Neuronal stem cell (in vitro differentiated cells): Measurements from ENCODE around the gene CHN2.

Experiments
- DNase-seq: peaks from one replicate; pipeline ENCODE4 v3.0.0-alpha.2; 2013; ENCODE audit warnings: low spot score
- H2AFZ ChIP-seq: one replicate; pipeline ENCODE4 v1.6.1; 2013; ENCODE audit warnings: mild to moderate bottlenecking, low read length, inconsistent platforms
- H2AK5ac ChIP-seq: 2 replicates; pipeline ENCODE4 v1.6.1; 2013; ENCODE audit warnings: low read depth, mild to moderate bottlenecking, inconsistent platforms, low read length, moderate library complexity, mixed read lengths
- H2BK120ac ChIP-seq: 2 replicates; pipeline ENCODE4 v1.6.1; 2013; ENCODE audit warnings: low read depth, mild to moderate bottlenecking, inconsistent platforms, low read length, moderate library complexity, mixed read lengths
- H2BK12ac ChIP-seq: one replicate; pipeline ENCODE4 v1.6.1; 2013; ENCODE audit warnings: low read length, inconsistent platforms
- H2BK15ac ChIP-seq: 2 replicates; pipeline ENCODE4 v1.6.1; 2013; ENCODE audit warnings: mild to moderate bottlenecking, low read length, inconsistent platforms, mixed read lengths
- H2BK5ac ChIP-seq: one replicate; pipeline ENCODE4 v1.6.1; 2013; ENCODE audit warnings: inconsistent platforms, mild to moderate bottlenecking, low read length, moderate library complexity
- H3K14ac ChIP-seq: one replicate; pipeline ENCODE4 v1.6.1; 2013; ENCODE audit warnings: low read length, inconsistent platforms
- H3K18ac ChIP-seq: 2 replicates; pipeline ENCODE4 v1.6.1; 2013; ENCODE audit warnings: low read length, inconsistent platforms
- H3K23ac ChIP-seq: 2 replicates; pipeline ENCODE4 v1.6.1; 2013; ENCODE audit warnings: low read depth, mild to moderate bottlenecking, mixed read lengths, low read length, inconsistent platforms; ENCODE audit not compliant: poor library complexity
- H3K27ac ChIP-seq: replicated peaks from 3 replicates; pipeline ENCODE4 v1.5.1; 2013; ENCODE audit warnings: low read length, inconsistent platforms
- H3K27me3 ChIP-seq, 3 experiments: 2 replicates each; pipeline ENCODE4 v1.6.1; 2013; ENCODE audit warnings: low read length in 3 of 3, mild to moderate bottlenecking in 2 of 3, inconsistent platforms in 1 of 3, low read depth in 1 of 3, mixed read lengths in 1 of 3, moderate library complexity in 1 of 3; ENCODE audit not compliant: control insufficient read depth in 3 of 3, insufficient read depth in 3 of 3
- H3K36me3 ChIP-seq, 2 donors: replicated peaks in 1 of 2; 2 replicates each; pipeline ENCODE4 v1.6.1; 2013; ENCODE audit warnings: low read length in 2 of 2; ENCODE audit not compliant: control insufficient read depth in 2 of 2, insufficient read depth in 2 of 2
- H3K4ac ChIP-seq: 2 replicates; pipeline ENCODE4 v1.6.1; 2013; ENCODE audit warnings: inconsistent platforms, mild to moderate bottlenecking, low read length, moderate library complexity
- H3K4me1 ChIP-seq, 2 donors: 1 replicate in 1 of 2; 2 replicates in 1 of 2; pipeline ENCODE4 v1.6.1; 2013; ENCODE audit warnings: low read length in 2 of 2, low read depth in 1 of 2; ENCODE audit not compliant: control insufficient read depth in 2 of 2, insufficient read depth in 1 of 2
- H3K4me2 ChIP-seq: one replicate; pipeline ENCODE4 v1.6.1; 2013; ENCODE audit warnings: mild to moderate bottlenecking, low read length, inconsistent platforms; ENCODE audit not compliant: insufficient read depth, poor library complexity, severe bottlenecking
- H3K4me3 ChIP-seq, 2 donors: 2 replicates each; pipeline ENCODE4 v1.5.1; 2013; ENCODE audit warnings: low read length in 2 of 2, mild to moderate bottlenecking in 2 of 2, inconsistent platforms in 1 of 2, moderate library complexity in 1 of 2
- H3K79me1 ChIP-seq: one replicate; pipeline ENCODE4 v1.6.1; 2013; ENCODE audit warnings: low read depth, mild to moderate bottlenecking, inconsistent platforms, low read length, moderate library complexity
- H3K9ac ChIP-seq: one replicate; pipeline ENCODE4 v1.6.1; 2013; ENCODE audit warnings: mild to moderate bottlenecking, low read depth, low read length, inconsistent platforms; ENCODE audit not compliant: poor library complexity
- H3K9me3 ChIP-seq, 2 donors: replicated peaks in 1 of 2; 2 replicates each; pipeline versions ENCODE3 to v1.6.1; 2013; ENCODE audit warnings: low read length in 2 of 2, mild to moderate bottlenecking in 2 of 2, inconsistent platforms in 1 of 2, low read depth in 1 of 2, mixed read lengths in 1 of 2, moderate library complexity in 1 of 2; ENCODE audit not compliant: control insufficient read depth in 2 of 2, insufficient read depth in 1 of 2
- H4K8ac ChIP-seq: one replicate; pipeline ENCODE4 v1.6.1; 2013; ENCODE audit warnings: low read depth, mild to moderate bottlenecking, inconsistent platforms, low read length, moderate library complexity
- H4K91ac ChIP-seq: one replicate; pipeline ENCODE4 v1.6.1; 2013; ENCODE audit warnings: low read length, low read depth, mild to moderate bottlenecking, inconsistent platforms; ENCODE audit not compliant: poor library complexity
- WGBS, 2 donors: extraction: QIAGEN DNeasy Blood & Tissue Kit; methylation state at CpG; one replicate each; pipeline ENCODE4 v1.1.7; 2013; ENCODE audit warnings: missing lambda C conversion rate in 2 of 2, mixed read lengths in 1 of 2; ENCODE audit not compliant: insufficient read length in 2 of 2, insufficient replicate concordance in 1 of 2; ENCODE audit errors: extremely low coverage in 2 of 2; 5-methylcytosine and 5-hydroxymethylcytosine counted together

The CHN2 gene

DNA sequence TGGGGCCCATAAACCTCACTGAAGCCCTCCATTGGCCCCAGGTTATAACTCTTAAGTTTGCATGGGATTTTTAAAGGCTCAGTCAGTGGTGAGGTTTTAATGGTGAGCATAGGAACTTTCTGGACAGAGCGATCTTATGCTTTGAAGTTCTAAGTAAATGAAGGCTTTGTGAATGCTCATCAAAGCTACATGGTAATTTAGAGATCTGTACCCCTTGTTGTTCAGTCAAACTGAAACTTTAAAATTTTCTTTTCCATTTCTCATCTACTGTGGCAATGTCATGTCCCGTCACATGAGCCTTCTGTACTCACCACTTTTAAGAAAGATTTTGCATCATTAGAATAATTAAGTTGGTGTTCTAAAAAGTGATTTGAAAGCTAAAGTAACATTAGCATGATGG is 39.9 kb downstream of the CHN2 start:
- WGBS, 2 donors = no CpG with 5 or more reads among the region's 2 CpGs
- H3K18ac ChIP-seq = no peak overlapping the region
- H2BK12ac ChIP-seq = no peak overlapping the region
- peaks cover 2 to 9% of the 10 kb centered on the region in 2 donors for H3K4me1 ChIP-seq
- no peak overlapping the region for H3K23ac ChIP-seq
- H2BK120ac ChIP-seq = no peak overlapping the region
- no peak overlapping the region for H2BK5ac ChIP-seq
- no peak overlapping the region for H3K4me3 ChIP-seq
- H3K27ac ChIP-seq = no peak overlapping the region
- no peak overlapping the region for H3K14ac ChIP-seq
- no peaks in the 10 kb centered on the region for H3K36me3 ChIP-seq
- no peaks in the 10 kb centered on the region for H3K79me1 ChIP-seq
- no peak overlapping the region for H2AK5ac ChIP-seq
- H3K9ac ChIP-seq = no peak overlapping the region
- H3K27me3 ChIP-seq = no peaks in the 10 kb centered on the region
- no peak overlapping the region for H2BK15ac ChIP-seq
- no peak for DNase-seq
- no peaks in the 10 kb centered on the region for H3K9me3 ChIP-seq
- no peak overlapping the region for H4K91ac ChIP-seq
- H3K4ac ChIP-seq = no peak overlapping the region
- no peak overlapping the region for H4K8ac ChIP-seq
- H3K4me2 ChIP-seq = no peak overlapping the region
- H2AFZ ChIP-seq = no peak overlapping the region

GRCh38 chr7:29236071-29236580 is 41.6 kb downstream of the CHN2 start:
- Histone ChIP-seq H3K9me3 (no peaks in the 10 kb centered on the region), H2BK15ac (no peak overlapping the region), H3K4me2 (no peak overlapping the region), H2AFZ (no peak overlapping the region), H2BK120ac (no peak overlapping the region), H3K36me3 (no peaks in the 10 kb centered on the region), H3K9ac (no peak overlapping the region), H3K18ac (no peak overlapping the region), H3K79me1 (no peaks in the 10 kb centered on the region), H2AK5ac (no peak overlapping the region), H4K8ac (no peak overlapping the region), H2BK5ac (no peak overlapping the region), H3K4me3 (no peak overlapping the region), H3K23ac (no peak overlapping the region), H3K4me1 (peaks cover 2 to 5% of the 10 kb centered on the region in 2 donors), H2BK12ac (no peak overlapping the region), H3K4ac (no peak overlapping the region), H3K14ac (no peak overlapping the region), H3K27me3 (no peaks in the 10 kb centered on the region), H4K91ac (no peak overlapping the region), H3K27ac (no peak overlapping the region)
- no CpG with 5 or more reads among the region's 1 CpG for WGBS, 2 donors
- no peak for DNase-seq

DNA sequence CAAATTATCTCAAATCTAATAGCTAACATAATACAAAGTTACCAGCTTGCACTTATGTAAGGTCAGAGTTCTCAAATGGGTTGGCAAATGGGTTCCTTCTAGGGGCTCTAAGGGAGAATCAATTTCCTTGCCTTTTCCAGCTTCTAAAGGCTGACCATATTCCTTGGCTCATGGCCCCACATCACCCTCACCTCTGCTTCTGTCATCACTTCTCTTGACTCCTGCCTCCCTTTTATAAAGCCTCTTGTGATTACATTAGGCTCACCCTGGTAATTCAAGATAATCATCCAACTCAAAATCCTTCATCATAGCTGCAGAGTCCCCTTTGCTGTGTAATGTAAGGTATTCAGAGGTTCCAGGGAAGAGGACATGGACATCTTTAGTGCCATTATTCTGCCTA is 42.1 kb downstream of the CHN2 start:
- Histone ChIP-seq H3K27ac (no peak overlapping the region), H3K18ac (no peak overlapping the region), H3K4me1 (peaks cover 2% of the 10 kb centered on the region in 2 donors), H2BK15ac (no peak overlapping the region), H2BK120ac (no peak overlapping the region), H3K36me3 (no peaks in the 10 kb centered on the region), H3K9me3 (no peaks in the 10 kb centered on the region), H2AFZ (no peak overlapping the region), H3K4me3 (no peak overlapping the region), H3K79me1 (no peaks in the 10 kb centered on the region), H3K27me3 (no peaks in the 10 kb centered on the region), H2AK5ac (no peak overlapping the region), H2BK12ac (no peak overlapping the region), H3K9ac (no peak overlapping the region), H3K23ac (no peak overlapping the region), H3K4me2 (no peak overlapping the region), H3K4ac (no peak overlapping the region), H3K14ac (no peak overlapping the region), H4K8ac (no peak overlapping the region), H2BK5ac (no peak overlapping the region), H4K91ac (no peak overlapping the region)
- DNase-seq = no peak

DNA sequence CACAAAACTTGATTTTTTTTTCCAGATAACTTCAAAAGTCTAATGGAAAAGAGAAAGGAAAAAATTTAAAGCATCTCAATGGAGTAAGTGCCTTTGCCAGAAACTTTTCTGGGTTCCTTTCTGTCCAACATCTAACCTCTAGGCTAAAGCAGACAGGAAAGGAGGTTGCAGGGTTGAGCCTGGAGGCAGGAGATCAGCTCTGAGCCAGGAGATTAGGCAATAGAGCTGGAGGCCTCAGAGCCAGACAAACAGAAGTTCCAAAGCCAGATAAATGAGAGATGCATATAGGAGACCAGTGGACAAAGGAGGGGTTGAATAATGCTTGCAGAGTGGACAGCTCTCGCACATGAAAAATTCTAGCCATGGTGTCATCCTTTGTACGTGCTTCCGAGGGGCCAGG is 42.9 kb downstream of the CHN2 start:
- H3K27me3 ChIP-seq = no peaks in the 10 kb centered on the region
- no peak overlapping the region for H3K14ac ChIP-seq
- no CpG with 5 or more reads among the region's 3 CpGs for WGBS, 2 donors

More for the DNA sequence above, 42.9 kb downstream of the CHN2 start:
- no peak overlapping the region for H3K4me3 ChIP-seq
- no peak overlapping the region for H3K18ac ChIP-seq
- H4K91ac ChIP-seq = no peak overlapping the region
- DNase-seq = no peak
- no peak overlapping the region for H2BK5ac ChIP-seq
- H3K9me3 ChIP-seq = no peaks in the 10 kb centered on the region
- H3K23ac ChIP-seq = no peak overlapping the region
- no peaks in the 10 kb centered on the region for H3K36me3 ChIP-seq
- no peak overlapping the region for H2BK120ac ChIP-seq
- no peaks in the 10 kb centered on the region for H3K79me1 ChIP-seq
- no peak overlapping the region for H3K27ac ChIP-seq
- H3K4ac ChIP-seq = no peak overlapping the region
- H3K4me1 ChIP-seq = peaks cover 0 to under 1% of the 10 kb centered on the region in 2 donors
- H4K8ac ChIP-seq = no peak overlapping the region
- H2AFZ ChIP-seq = no peak overlapping the region
- H2BK12ac ChIP-seq = no peak overlapping the region
- H2AK5ac ChIP-seq = no peak overlapping the region
- H3K4me2 ChIP-seq = no peak overlapping the region
- no peak overlapping the region for H3K9ac ChIP-seq
- no peak overlapping the region for H2BK15ac ChIP-seq
